Activated CD4-positive, alpha-beta memory T cell treated with anti-CD3 and anti-CD28 coated beads for 36 hours (primary cell): Measurements from ENCODE around the gene ZNF467. TPM values are rescaled to one million over a fixed set of nuclear protein-coding genes. Genes with fewer than 3 reads are reported as not detected.
A peak's percentile ranks its signal among the peaks of the same experiment; 100 is the strongest.

Source experiments
- CTCF ChIA-PET: fragments of 350-600 bp; sonication (Branson Sonifier 250); formaldehyde crosslinking; loops from one replicate; lab custom pipeline; 2021; ENCODE audit warnings: antibody characterized with exemption, inconsistent platforms; lab: Charles Lee
- POLR2A ChIA-PET: fragments of 350-600 bp; sonication (Branson Sonifier 250); formaldehyde crosslinking; loops from one replicate; lab custom pipeline; 2021; ENCODE audit warnings: antibody characterized with exemption; lab: Charles Lee
- DNase-seq: peaks from one replicate; pipeline ENCODE4 v3.0.0-alpha.2; 2020
- H3K27ac Mint-ChIP-seq: one replicate; pipeline ENCODE4 v1.8.0; 2021; ENCODE audit warnings: mixed read lengths
- H3K27me3 Mint-ChIP-seq: one replicate; pipeline ENCODE4 v1.8.0; 2021; ENCODE audit warnings: mixed read lengths
- H3K36me3 Mint-ChIP-seq: one replicate; pipeline ENCODE4 v1.8.0; 2021; ENCODE audit warnings: mixed read lengths
- H3K4me1 Mint-ChIP-seq: one replicate; pipeline ENCODE4 v1.8.0; 2021; ENCODE audit warnings: low read depth, mixed read lengths
- H3K4me3 Mint-ChIP-seq: one replicate; pipeline ENCODE4 v1.8.0; 2021; ENCODE audit warnings: mild to moderate bottlenecking, mixed read lengths
- H3K9me3 Mint-ChIP-seq: one replicate; pipeline ENCODE4 v1.8.0; 2021; ENCODE audit warnings: mixed read lengths
- intact Hi-C: fragments of 100-400 bp; cut with micrococcal nuclease; formaldehyde crosslinking; loops from one replicate; pipeline ENCODE4 v1.15.1; 2023
- total RNA-seq, 2 experiments: library from RNA; stranded (reverse); gene quantifications; one replicate each; pipeline ENCODE4 v1.2.3, GENCODE V29; 2021

Gene ZNF467
- total RNA-seq, 2 experiments from 2014 or later, result 0.41 to 0.45 TPM

DNA sequence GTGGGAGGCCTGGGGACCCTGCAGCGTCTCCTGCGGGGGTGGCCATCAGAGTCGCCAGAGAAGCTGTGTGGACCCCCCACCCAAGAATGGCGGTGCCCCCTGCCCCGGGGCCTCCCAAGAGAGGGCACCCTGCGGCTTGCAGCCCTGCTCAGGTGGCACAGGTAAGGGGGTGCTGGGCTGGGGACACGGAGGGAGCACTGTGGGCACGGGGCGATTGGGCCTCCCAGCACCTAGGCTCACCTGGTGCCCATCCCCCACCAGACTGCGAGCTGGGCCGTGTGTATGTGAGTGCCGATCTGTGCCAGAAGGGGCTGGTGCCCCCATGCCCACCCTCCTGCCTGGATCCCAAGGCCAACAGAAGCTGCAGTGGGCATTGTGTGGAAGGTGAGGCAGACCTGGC lies 29.6 kb upstream of the ZNF467 start:
- DNase-seq, result no peak
- no peaks in the 10 kb centered on the region for H3K9me3 Mint-ChIP-seq

DNA sequence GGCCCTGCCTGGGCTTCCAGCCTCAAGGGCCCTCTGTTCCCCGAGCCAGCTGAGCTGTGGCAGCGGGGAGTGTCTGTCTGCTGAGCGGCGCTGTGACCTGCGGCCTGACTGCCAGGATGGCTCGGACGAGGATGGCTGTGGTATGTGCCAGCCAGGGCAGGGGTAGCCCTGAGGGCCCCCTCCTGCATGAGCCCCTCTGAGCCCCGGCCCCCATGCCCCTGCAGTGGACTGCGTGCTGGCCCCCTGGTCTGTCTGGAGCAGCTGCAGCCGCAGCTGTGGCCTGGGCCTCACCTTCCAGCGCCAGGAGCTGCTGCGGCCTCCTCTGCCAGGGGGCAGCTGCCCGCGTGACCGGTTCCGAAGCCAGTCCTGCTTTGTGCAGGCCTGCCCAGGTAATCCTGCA lies 28.4 kb upstream of the ZNF467 start:
- Mint-ChIP-seq H3K27me3 (no peaks in the 10 kb centered on the region), H3K36me3 (no peaks in the 10 kb centered on the region), H3K4me3 (no peak overlapping the region), H3K4me1 (no peaks in the 10 kb centered on the region), H3K9me3 (no peaks in the 10 kb centered on the region), H3K27ac (no peak overlapping the region)
- ChIA-PET CTCF (interaction anchor here (0.7 to 3.8 kb wide), 2 partner anchors 29 to 140 kb away, joined by 3 to 37 read pairs; no protein-coding TSS in a partner anchor), POLR2A (no interaction called here)
- DNase-seq, result no peak
- intact Hi-C loops, result no loop called here

More for the DNA sequence above, 29.6 kb upstream of the ZNF467 start:
- no peaks in the 10 kb centered on the region for H3K4me1 Mint-ChIP-seq
- H3K27ac Mint-ChIP-seq, result no peak overlapping the region
- no peak overlapping the region for H3K4me3 Mint-ChIP-seq
- POLR2A ChIA-PET, result no interaction called here
- CTCF ChIA-PET, result interaction anchor here (1.0 kb wide), 1 partner anchor 141 kb away, joined by 3 read pairs; no protein-coding TSS in a partner anchor
- intact Hi-C loops, result no loop called here
- no peaks in the 10 kb centered on the region for H3K27me3 Mint-ChIP-seq
- no peaks in the 10 kb centered on the region for H3K36me3 Mint-ChIP-seq

DNA sequence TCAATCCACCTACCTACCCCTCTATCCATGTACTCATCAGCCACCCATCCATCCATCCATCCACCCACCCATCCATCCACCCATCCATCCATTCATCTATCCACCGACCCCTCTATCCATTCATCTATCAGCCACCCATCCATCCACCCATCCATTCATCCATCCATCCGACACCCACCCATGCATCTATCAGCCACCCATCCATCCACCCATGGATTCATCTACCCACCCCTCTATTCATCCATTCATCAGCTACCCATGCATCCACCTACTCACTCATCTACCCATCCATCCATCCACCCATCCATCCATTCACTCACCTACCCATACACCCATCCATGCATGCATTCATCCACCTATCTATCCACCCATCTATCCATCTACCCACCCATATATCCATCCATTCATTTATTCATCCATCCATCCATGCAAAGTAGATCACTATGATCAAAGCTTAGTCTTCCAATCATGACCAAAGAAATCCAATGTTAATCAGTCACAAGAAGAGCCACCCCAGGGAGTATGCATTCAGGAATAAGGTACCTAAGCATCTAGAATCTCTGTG lies 27.7 kb upstream of the ZNF467 start:
- intact Hi-C loops, result no loop called here
- no peak overlapping the region for H3K27ac Mint-ChIP-seq
- DNase-seq, result no peak
- H3K9me3 Mint-ChIP-seq, result no peaks in the 10 kb centered on the region
- POLR2A ChIA-PET, result no interaction called here
- no peaks in the 10 kb centered on the region for H3K36me3 Mint-ChIP-seq
- no peak overlapping the region for H3K4me3 Mint-ChIP-seq
- CTCF ChIA-PET, result interaction anchor here (0.7 to 3.8 kb wide), 3 partner anchors 10 to 139 kb away, joined by 3 to 37 read pairs (median 5); no protein-coding TSS in a partner anchor
- H3K27me3 Mint-ChIP-seq, result no peaks in the 10 kb centered on the region
- no peaks in the 10 kb centered on the region for H3K4me1 Mint-ChIP-seq

DNA sequence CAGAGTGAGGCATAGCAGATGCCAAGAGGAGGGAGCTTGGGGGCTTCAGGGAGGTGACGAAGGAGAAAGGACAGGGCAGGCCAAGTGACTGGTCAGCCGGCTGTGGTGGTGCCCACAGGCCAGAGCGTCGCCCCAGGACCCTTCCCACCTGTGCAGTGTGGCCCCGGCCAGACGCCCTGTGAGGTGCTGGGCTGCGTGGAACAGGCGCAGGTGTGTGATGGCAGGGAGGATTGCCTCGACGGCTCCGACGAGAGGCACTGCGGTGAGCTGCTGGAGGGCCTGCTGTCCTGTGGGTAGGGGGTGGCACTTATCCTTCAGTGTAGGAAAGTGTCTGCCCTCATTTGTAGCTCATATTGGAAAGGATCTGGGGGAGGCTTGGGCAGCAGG lies 26.8 kb upstream of the ZNF467 start:
- POLR2A ChIA-PET, result no interaction called here
- Mint-ChIP-seq H3K4me3 (no peak overlapping the region), H3K27me3 (no peaks in the 10 kb centered on the region), H3K4me1 (no peaks in the 10 kb centered on the region), H3K36me3 (no peaks in the 10 kb centered on the region), H3K9me3 (no peaks in the 10 kb centered on the region), H3K27ac (no peak overlapping the region)
- DNase-seq, result no peak
- CTCF ChIA-PET, result interaction anchor here (0.6 to 3.8 kb wide), 7 partner anchors 9 to 647 kb away, joined by 3 to 37 read pairs (median 4); no protein-coding TSS in a partner anchor
- intact Hi-C loops, result no loop called here

DNA sequence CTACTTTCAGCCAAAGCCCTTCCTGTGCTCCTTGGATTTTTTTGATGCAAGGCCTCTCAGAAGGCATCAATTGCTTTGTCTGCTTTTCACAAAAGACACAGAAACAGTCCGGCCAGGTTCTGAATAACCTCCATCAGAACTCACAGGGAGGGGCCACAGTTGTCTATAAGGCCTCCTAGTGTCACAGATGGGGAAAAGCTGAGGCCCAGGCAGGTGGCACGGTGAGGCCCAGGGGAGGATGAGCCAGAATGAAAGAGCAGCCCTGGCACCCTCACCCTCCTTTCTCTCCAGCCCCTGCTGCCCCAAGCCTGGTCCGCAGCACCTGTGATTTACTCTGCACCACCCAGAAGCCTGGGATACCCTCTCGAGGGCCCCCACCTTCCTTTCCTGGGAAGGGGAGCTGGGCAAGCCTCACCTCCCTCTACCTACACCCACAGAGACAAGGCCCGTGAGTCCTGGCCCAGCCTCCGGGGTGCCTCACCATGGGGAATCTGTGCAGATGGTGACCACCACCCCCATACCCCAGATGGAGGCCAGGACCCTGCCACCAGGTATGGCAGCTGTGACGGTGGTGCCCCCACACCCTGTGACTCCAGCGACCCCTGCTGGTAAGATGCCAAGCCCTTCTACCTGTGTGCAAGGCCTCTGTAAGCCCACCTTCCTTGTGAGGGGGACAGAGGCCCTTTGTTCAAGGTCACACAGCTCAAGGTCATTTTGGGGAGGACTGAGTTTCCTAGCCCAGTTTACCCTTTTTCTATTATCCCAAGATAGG lies 26.2 kb upstream of the ZNF467 start:
- Mint-ChIP-seq H3K4me1 (no peaks in the 10 kb centered on the region), H3K4me3 (no peak overlapping the region), H3K27me3 (no peaks in the 10 kb centered on the region), H3K36me3 (no peaks in the 10 kb centered on the region), H3K9me3 (no peaks in the 10 kb centered on the region), H3K27ac (no peak overlapping the region)
- intact Hi-C loops, result loop anchor here (1.0 kb wide), 1 partner anchor 137 kb away; no protein-coding TSS in a partner anchor
- DNase-seq, result peak; percentile 67
- POLR2A ChIA-PET, result no interaction called here
- CTCF ChIA-PET, result interaction anchor here (0.6 to 3.8 kb wide), 8 partner anchors 9 to 648 kb away, joined by 3 to 37 read pairs (median 4); no protein-coding TSS in a partner anchor

DNA sequence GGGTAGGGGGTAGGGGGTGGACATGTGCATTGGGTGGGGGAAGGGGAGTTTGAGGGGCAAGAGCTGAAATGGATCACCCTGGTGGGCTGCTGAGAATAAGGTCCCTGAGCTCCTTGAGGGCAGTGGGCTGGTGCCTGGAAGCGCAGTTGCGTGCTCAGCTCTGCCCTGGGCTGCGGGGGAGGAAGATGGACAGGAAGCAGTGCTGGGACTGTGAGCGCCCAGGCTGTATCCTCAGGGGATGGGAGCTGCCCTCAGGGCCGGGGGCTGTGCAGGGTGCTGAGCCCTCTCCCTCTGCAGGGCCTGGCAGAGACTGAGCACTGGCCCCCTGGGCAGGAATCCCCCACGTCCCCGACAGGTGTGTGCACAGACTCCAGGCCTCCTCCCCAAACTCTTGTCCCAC lies 24.4 kb upstream of the ZNF467 start:
- no peaks in the 10 kb centered on the region for H3K4me1 Mint-ChIP-seq
- H3K27me3 Mint-ChIP-seq, result peaks cover 1% of the 10 kb centered on the region
- H3K27ac Mint-ChIP-seq, result no peak overlapping the region
- H3K4me3 Mint-ChIP-seq, result no peak overlapping the region
- CTCF ChIA-PET, result interaction anchor here (0.6 kb wide), 1 partner anchor 135 kb away, joined by 4 read pairs; no protein-coding TSS in a partner anchor
- intact Hi-C loops, result no loop called here
- no peaks in the 10 kb centered on the region for H3K36me3 Mint-ChIP-seq
- no peak for DNase-seq
- POLR2A ChIA-PET, result no interaction called here
- no peaks in the 10 kb centered on the region for H3K9me3 Mint-ChIP-seq

DNA sequence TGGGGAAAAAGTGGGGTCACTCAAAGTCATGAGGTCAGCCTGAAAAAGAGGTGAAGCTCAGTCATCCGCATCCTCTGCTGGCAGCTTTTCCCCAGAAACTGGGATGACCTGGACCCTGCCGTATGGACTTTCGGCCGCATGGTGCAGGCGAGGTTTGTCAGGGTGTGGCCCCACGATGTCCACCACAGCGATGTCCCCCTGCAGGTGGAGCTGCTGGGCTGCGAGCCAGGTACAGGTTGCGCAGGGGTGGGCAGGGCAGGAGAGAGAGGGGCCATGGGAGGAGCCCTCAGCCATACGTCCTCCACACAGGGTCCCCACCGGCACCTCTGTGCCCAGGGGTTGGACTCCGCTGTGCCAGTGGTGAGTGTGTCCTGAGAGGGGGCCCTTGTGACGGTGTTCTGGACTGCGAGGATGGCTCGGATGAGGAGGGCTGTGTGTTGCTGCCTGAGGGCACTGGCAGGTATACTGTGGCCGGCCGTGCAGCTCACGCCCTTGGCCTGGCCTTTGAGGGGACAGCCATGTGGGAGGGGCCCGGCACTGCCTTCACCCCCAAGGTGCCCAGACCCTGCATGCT lies 23.0 kb upstream of the ZNF467 start:
- intact Hi-C loops, result no loop called here
- POLR2A ChIA-PET, result no interaction called here
- Mint-ChIP-seq H3K4me1 (no peaks in the 10 kb centered on the region), H3K4me3 (no peak overlapping the region), H3K9me3 (no peaks in the 10 kb centered on the region), H3K27ac (no peak overlapping the region), H3K36me3 (no peaks in the 10 kb centered on the region), H3K27me3 (peaks cover 5% of the 10 kb centered on the region)
- no peak for DNase-seq
- CTCF ChIA-PET, result interaction anchor here (1.1 kb wide), 1 partner anchor 10 kb away, joined by 3 read pairs; no protein-coding TSS in a partner anchor

DNA sequence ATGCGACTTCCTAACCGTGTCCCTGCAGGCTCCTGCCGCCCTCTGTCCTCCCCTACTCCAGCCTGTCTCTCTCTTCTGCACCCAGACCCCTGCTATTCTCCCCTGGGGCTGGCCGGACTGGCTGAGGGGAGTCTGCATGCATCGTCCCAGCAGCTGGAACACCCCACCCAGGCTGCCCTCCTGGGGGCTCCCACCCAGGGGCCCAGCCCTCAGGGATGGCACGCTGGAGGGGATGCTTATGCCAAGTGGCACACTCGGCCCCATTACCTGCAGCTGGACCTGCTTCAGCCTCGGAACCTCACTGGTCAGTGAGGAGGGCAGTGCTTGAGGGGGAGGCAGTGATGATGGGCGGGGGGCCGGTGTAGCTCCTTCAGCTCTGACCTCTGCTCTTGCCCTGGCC lies 21.7 kb upstream of the ZNF467 start:
- Mint-ChIP-seq H3K4me3 (no peak overlapping the region), H3K36me3 (no peaks in the 10 kb centered on the region), H3K27me3 (peaks cover 10% of the 10 kb centered on the region), H3K27ac (no peak overlapping the region), H3K4me1 (no peaks in the 10 kb centered on the region), H3K9me3 (no peaks in the 10 kb centered on the region)
- no peak for DNase-seq
- ChIA-PET POLR2A (no interaction called here), CTCF (interaction anchor here (1.1 to 1.4 kb wide), 2 partner anchors 12 to 133 kb away, joined by 4 to 5 read pairs; no protein-coding TSS in a partner anchor)
- intact Hi-C loops, result no loop called here

DNA sequence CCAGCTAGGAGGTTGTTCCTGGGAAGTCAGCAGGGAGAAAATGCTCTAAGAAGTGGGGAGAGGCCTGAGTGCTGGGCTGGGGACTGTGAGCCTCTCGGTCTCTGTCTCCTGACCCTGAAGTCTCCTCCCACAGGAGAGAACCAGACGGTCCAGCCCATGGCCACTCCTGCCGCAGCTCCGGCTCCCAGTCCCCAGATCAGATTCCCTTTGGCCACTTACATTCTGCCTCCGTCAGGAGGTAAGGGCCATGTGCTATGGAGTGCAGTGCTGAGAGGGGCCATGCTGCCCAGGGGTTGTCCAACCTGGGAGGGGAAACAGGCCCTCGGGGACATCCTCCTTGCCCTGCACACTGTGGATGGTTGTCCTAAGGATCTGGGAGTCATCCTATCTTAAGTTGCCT lies 21.3 kb upstream of the ZNF467 start:
- Mint-ChIP-seq H3K4me3 (no peak overlapping the region), H3K4me1 (peaks cover 3% of the 10 kb centered on the region), H3K27me3 (peaks cover 14% of the 10 kb centered on the region), H3K27ac (no peak overlapping the region), H3K9me3 (no peaks in the 10 kb centered on the region), H3K36me3 (no peaks in the 10 kb centered on the region)
- no peak for DNase-seq
- POLR2A ChIA-PET, result no interaction called here
- CTCF ChIA-PET, result interaction anchor here (1.1 to 1.4 kb wide), 2 partner anchors 12 to 132 kb away, joined by 4 to 5 read pairs; no protein-coding TSS in a partner anchor
- intact Hi-C loops, result no loop called here

DNA sequence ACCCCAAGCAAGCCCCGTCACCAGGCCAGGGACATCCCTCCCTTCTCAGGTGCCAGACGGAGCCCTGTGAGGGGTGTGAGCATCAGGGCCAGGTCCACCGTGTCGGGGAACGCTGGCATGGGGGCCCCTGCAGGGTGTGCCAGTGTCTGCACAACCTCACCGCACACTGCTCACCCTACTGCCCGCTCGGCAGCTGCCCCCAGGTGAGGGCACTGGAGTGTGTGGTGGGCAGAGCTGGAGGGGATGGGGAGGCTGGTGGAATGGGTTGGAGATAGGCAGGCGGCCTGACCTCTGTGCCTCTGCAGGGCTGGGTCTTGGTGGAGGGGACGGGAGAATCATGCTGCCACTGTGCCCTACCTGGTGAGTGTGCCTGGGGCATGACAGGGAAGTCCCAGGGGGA lies 19.9 kb upstream of the ZNF467 start:
- POLR2A ChIA-PET, result no interaction called here
- Mint-ChIP-seq H3K9me3 (no peaks in the 10 kb centered on the region), H3K36me3 (no peaks in the 10 kb centered on the region), H3K27me3 (peaks cover 22% of the 10 kb centered on the region), H3K4me3 (no peak overlapping the region), H3K27ac (no peak overlapping the region), H3K4me1 (peaks cover 3% of the 10 kb centered on the region)
- DNase-seq, result no peak
- intact Hi-C loops, result no loop called here
- CTCF ChIA-PET, result no interaction called here

DNA sequence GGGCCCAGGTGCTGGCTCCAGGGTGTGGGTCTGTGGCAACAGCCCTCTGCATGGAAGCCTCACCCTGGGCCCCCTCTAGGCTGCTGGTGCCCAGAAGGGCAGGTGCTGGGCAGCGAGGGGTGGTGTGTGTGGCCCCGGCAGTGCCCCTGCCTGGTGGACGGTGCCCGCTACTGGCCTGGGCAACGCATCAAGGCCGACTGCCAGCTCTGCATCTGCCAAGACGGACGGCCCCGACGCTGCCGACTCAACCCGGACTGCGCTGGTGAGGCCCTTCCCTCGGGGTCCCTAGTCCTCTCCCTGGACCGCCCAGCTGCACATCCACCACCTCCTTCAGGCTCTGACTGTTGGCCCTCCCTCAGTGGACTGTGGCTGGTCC lies 18.8 kb upstream of the ZNF467 start:
- no peak for DNase-seq
- POLR2A ChIA-PET, result no interaction called here
- intact Hi-C loops, result no loop called here
- no peaks in the 10 kb centered on the region for H3K36me3 Mint-ChIP-seq
- CTCF ChIA-PET, result no interaction called here
- H3K27ac Mint-ChIP-seq, result no peak overlapping the region
- peaks cover 3% of the 10 kb centered on the region for H3K4me1 Mint-ChIP-seq
- H3K27me3 Mint-ChIP-seq, result peaks cover 22% of the 10 kb centered on the region
- no peaks in the 10 kb centered on the region for H3K9me3 Mint-ChIP-seq
- no peak overlapping the region for H3K4me3 Mint-ChIP-seq
